Stimulated activated naive CD8-positive, alpha-beta T cell treated with anti-CD3 and anti-CD28 coated beads, Interleukin-15, amount 100 ng/mL, for 72 hours (primary cell): ENCODE measurements around the gene MINDY3.

Experiments used
- ATAC-seq: fragments of 150-1000 bp; cut with Tn5 transposase; 2 replicates; pipeline ENCODE4 v1.10.0; 2021; ENCODE audit warnings: mild to moderate bottlenecking, moderate library complexity
- DNase-seq, 2 donors: peaks; one replicate each; pipeline ENCODE4 v3.0.0; 2021 to 2022
- H3K27ac Mint-ChIP-seq, 2 donors: one replicate each; pipeline ENCODE4 v1.8.0; 2022; ENCODE audit warnings: mild to moderate bottlenecking in 2 of 2, mixed read lengths in 2 of 2, moderate library complexity in 2 of 2
- H3K27me3 Mint-ChIP-seq: one replicate; pipeline ENCODE4 v1.8.0; 2022; ENCODE audit warnings: mixed read lengths
- H3K4me1 Mint-ChIP-seq: one replicate; pipeline ENCODE4 v1.8.0; 2022; ENCODE audit warnings: mild to moderate bottlenecking, mixed read lengths
- H3K4me3 Mint-ChIP-seq, 2 donors: one replicate each; pipeline ENCODE4 v1.8.0; 2022; ENCODE audit warnings: mild to moderate bottlenecking in 2 of 2, mixed read lengths in 2 of 2, moderate library complexity in 1 of 2
- H3K9me3 Mint-ChIP-seq, 2 donors: one replicate each; pipeline ENCODE4 v1.8.0; 2022; ENCODE audit warnings: mixed read lengths in 2 of 2

Gene MINDY3

DNA sequence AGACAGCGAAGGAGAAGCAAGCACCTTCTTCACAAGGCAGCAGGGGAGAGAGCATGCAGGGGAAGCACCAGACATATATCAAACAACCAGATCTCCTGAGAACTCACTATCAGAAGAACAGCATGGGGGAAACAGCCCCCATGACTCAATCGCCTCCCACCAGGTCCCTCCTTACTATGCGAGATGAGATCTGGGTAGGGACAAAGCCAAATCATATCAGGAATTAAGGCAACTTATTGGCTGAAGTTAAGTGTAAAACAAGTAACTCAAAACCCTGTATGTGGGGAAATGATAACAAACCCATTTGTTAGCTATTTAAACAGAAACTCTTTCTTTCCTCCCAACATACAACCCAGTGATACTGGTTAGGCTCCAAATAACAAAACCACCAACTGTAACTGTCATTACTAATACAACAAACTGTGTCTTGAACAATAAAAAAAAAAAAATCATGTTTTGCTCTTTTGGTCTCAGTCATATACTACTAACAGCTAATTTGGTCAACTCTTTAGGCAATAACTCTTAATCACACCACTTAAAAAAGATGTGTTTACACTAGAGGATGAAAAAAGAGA, 57.8 kb downstream of the MINDY3 start:
- H3K27me3 Mint-ChIP-seq = no peaks in the 10 kb centered on the region
- DNase-seq (no peak), ATAC-seq (peak; percentile 67)
- peak overlapping the region in 1 of 2 donors; percentile 22 for H3K27ac Mint-ChIP-seq
- H3K9me3 Mint-ChIP-seq = peaks cover 0 to 8% of the 10 kb centered on the region in 2 donors
- peaks cover 6% of the 10 kb centered on the region for H3K4me1 Mint-ChIP-seq
- H3K4me3 Mint-ChIP-seq = no peak overlapping the region

DNA sequence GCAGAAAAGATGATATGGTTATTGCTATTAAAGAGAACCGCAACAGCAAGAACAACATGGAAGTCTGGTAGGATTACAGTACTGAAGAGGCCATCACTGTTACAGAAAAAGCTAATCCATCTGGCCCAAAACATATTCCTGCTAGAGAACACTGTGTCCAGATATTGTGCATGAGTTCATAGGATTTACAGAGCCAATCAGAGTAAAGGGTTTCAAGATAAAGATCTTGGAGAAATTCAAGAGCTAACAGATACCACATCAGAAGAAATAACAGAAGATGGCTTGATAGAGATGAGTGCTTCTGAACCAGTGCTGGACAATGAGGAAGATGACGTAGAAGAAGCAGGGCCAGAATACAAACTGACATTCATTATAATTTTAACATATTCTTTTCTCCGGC, 58.7 kb downstream of the MINDY3 start:
- Mint-ChIP-seq H3K9me3 (peaks cover 0 to 8% of the 10 kb centered on the region in 2 donors), H3K4me1 (peaks cover 6% of the 10 kb centered on the region), H3K4me3 (no peak overlapping the region), H3K27me3 (no peaks in the 10 kb centered on the region), H3K27ac (no peak overlapping the region)
- ATAC-seq (no peak), DNase-seq (no peak)

- DNase-seq = no peak
- Mint-ChIP-seq H3K27me3 (no peaks in the 10 kb centered on the region), H3K4me3 (no peak overlapping the region), H3K4me1 (peaks cover 6% of the 10 kb centered on the region), H3K27ac (no peak overlapping the region), H3K9me3 (peaks cover 0 to 8% of the 10 kb centered on the region in 2 donors)
- ATAC-seq = no peak
Measured at GRCh38 chr10:15801147-15801546, 59.2 kb downstream of the MINDY3 start.

GRCh38 chr10:15797346-15797745, 63.0 kb downstream of the MINDY3 start:
- no peak for ATAC-seq
- Mint-ChIP-seq H3K27me3 (no peaks in the 10 kb centered on the region), H3K9me3 (peaks cover 0 to 8% of the 10 kb centered on the region in 2 donors), H3K4me3 (no peak overlapping the region), H3K27ac (no peak overlapping the region), H3K4me1 (peaks cover 3% of the 10 kb centered on the region)
- no peak for DNase-seq

DNA sequence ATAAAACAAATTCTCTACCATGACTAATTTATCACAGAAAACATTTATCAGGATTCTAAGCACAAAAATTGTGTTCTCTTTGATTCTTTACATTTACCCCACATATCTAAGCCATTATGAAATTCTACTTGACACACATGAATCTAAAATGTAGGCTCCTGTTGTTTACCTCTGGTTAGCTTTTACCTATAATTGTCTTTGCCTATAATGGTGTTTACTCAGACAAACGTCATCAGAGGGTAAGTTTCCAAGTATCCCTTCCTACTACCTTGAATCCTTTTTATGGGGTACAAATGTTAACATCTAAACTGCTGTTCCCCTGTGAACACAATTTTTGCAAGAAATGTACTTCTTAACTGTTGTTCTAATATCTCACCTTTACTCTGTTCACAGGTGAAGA, 63.5 kb downstream of the MINDY3 start:
- Mint-ChIP-seq H3K4me1 (no peaks in the 10 kb centered on the region), H3K27ac (no peak overlapping the region), H3K27me3 (no peaks in the 10 kb centered on the region), H3K4me3 (no peak overlapping the region), H3K9me3 (peaks cover 0 to 5% of the 10 kb centered on the region in 2 donors)
- DNase-seq = no peak
- ATAC-seq = no peak

- DNase-seq (no peak), ATAC-seq (no peak)
- Mint-ChIP-seq H3K4me3 (no peak overlapping the region), H3K27me3 (no peaks in the 10 kb centered on the region), H3K4me1 (peaks cover 4% of the 10 kb centered on the region), H3K9me3 (no peaks in the 10 kb centered on the region), H3K27ac (no peak overlapping the region)
Measured at GRCh38 chr10:15796098-15796759, 64.1 kb downstream of the MINDY3 start.

DNA sequence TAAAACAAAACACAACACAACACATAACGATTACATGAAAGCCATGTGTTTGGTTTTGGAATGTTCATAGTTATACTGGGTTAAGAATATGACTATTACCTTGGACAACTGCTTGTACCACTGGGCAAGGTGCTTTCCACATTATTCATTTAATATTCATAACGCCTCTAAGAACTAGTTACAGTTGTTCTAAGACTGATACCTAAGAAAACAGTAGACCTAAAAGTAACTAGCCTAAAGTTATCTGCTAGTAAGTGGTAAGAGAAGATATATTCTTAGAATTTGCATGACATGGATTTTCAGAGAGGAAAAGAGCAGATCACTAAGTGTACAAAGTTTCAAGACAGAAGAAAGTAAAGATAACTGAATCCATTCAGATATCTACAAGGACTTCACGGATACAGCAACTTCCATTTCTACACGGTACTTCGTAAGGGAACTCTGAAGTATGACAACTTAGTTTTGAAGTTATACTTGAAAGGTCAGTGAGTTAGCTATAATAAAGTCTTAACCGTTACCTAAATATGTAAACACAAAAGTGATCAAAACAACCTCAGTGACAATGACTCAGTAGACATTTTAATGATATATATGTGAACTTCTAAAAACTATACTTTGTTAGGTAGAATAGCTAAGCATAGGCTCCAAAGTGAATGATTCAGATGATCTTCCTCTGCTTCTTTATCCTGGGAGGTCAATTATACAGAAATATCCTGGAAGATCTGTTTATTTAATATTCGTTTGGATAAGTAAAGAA, 65.1 kb downstream of the MINDY3 start:
- no peak for ATAC-seq
- no peak for DNase-seq
- peaks cover 7% of the 10 kb centered on the region for H3K4me1 Mint-ChIP-seq
- H3K9me3 Mint-ChIP-seq = no peaks in the 10 kb centered on the region
- H3K27me3 Mint-ChIP-seq = no peaks in the 10 kb centered on the region
- H3K27ac Mint-ChIP-seq = no peak overlapping the region
- no peak overlapping the region for H3K4me3 Mint-ChIP-seq

DNA sequence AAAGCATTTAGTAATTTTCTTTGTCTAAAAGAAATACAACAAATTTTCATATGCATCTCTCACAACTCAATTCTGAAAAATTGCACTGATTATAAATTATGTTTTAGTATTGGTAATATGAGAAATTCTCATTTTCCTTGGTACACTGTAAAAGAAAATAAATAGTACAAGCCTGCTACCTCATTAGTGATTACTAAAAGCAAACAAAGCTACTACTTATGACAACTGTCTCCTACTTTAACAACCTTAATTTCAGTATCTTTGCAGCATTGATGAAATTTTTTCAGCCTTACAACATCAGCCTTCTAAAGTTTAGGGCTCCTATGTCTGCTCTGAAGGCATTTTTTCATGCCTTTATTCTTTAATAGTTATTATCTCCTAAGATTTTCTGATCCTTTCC, 65.7 kb downstream of the MINDY3 start:
- H3K27me3 Mint-ChIP-seq = no peaks in the 10 kb centered on the region
- no peak overlapping the region for H3K27ac Mint-ChIP-seq
- no peak for DNase-seq
- no peaks in the 10 kb centered on the region for H3K9me3 Mint-ChIP-seq
- no peak overlapping the region for H3K4me3 Mint-ChIP-seq
- no peak for ATAC-seq
- peaks cover 7% of the 10 kb centered on the region for H3K4me1 Mint-ChIP-seq

DNA sequence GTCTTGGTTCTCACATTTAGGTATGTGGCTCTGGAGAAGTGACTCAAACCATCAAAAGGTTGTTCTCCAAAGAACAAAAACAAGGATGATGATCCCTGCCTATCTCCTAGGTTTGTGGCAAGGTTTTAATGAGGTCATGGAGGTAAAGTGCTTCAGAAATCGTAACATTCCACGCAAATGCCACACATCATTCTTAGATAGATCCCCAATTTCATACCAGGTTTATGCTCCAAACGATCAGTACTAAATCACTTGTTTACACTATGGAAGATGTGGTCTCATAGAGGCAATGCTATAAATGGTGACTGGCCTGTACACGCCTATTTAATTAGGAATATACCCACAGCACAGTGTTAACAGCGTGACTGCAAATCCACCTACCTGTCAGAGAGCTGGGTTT, 66.6 kb downstream of the MINDY3 start:
- H3K4me3 Mint-ChIP-seq = no peak overlapping the region
- peaks cover 7% of the 10 kb centered on the region for H3K4me1 Mint-ChIP-seq
- no peak for DNase-seq
- no peak overlapping the region for H3K27ac Mint-ChIP-seq
- no peaks in the 10 kb centered on the region for H3K9me3 Mint-ChIP-seq
- ATAC-seq = no peak
- no peaks in the 10 kb centered on the region for H3K27me3 Mint-ChIP-seq

DNA sequence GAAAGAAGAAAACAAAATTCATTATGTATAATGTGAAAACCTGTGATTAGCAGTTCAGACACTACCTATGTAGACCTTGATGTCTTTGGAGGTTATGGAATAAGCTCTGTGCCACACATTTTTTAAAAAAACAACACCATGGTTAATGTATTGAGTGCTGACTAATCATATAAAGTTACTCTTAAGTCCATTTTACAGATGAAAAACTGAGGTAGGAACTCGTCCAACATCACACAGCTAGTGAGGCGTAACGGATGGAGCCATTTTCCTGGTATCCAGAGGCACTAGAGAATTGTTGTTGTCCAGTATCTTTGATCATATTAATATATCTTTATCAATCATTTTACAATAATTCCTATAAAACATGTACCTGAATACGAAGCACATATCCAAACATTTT, 67.5 kb downstream of the MINDY3 start:
- Mint-ChIP-seq H3K4me3 (no peak overlapping the region), H3K4me1 (peaks cover 7% of the 10 kb centered on the region), H3K9me3 (no peaks in the 10 kb centered on the region), H3K27me3 (no peaks in the 10 kb centered on the region), H3K27ac (no peak overlapping the region)
- DNase-seq (no peak), ATAC-seq (no peak)

- H3K27ac Mint-ChIP-seq = peak overlapping the region in 1 of 2 donors; percentile 7
Measured at GRCh38 chr10:15791816-15792524, 68.3 kb downstream of the MINDY3 start.

DNA sequence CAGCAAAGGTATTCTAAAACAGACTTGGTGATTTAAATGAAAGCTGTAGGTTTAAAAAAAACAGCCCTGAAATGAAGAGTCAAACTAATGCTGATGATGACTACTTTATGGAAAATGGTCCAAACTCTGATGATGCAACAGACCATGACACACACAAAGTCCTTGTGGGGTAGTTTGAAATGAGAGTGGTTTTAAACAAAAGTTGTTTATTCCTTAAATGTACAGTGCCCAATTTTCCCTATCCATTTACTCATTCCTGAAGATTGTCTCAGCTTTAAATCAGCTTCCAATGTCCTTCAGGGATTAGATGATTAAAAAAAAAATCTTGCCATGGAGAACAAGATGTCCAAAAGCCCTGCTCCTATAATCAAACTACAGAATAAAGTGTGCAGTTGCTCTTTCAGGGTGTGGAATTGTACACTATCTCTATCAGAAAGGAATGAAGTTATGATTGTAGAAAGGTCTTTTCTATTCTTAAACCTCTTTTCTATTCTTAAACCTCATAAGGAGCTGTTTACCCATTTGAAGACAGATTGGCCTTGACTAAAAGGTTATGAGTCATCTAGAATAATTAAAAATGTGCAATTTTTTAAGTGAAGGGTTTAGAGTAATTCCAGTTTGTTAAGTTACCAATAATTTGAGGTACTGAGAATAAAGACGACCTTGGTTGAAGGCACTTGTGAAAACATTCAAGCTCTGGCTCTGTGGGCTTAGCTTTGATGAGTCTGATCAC, 70.3 kb downstream of the MINDY3 start:
- H3K9me3 Mint-ChIP-seq = no peaks in the 10 kb centered on the region
- no peaks in the 10 kb centered on the region for H3K27me3 Mint-ChIP-seq
- peak overlapping the region in 1 of 2 donors; percentile 8 for H3K27ac Mint-ChIP-seq
- no peak overlapping the region for H3K4me3 Mint-ChIP-seq
- no peak for DNase-seq
- ATAC-seq = no peak
- H3K4me1 Mint-ChIP-seq = peaks cover 7% of the 10 kb centered on the region

More at GRCh38 chr10:15791816-15792524, 68.3 kb downstream of the MINDY3 start:
- Mint-ChIP-seq H3K4me3 (no peak overlapping the region), H3K27me3 (no peaks in the 10 kb centered on the region), H3K4me1 (peaks cover 7% of the 10 kb centered on the region), H3K9me3 (no peaks in the 10 kb centered on the region)
- DNase-seq (no peak), ATAC-seq (no peak)

- Mint-ChIP-seq H3K4me3 (no peak overlapping the region), H3K27ac (no peak overlapping the region), H3K27me3 (no peaks in the 10 kb centered on the region), H3K9me3 (no peaks in the 10 kb centered on the region), H3K4me1 (peaks cover 7% of the 10 kb centered on the region)
- DNase-seq = no peak
- ATAC-seq = no peak
Measured at GRCh38 chr10:15787426-15787825, 72.9 kb downstream of the MINDY3 start.

DNA sequence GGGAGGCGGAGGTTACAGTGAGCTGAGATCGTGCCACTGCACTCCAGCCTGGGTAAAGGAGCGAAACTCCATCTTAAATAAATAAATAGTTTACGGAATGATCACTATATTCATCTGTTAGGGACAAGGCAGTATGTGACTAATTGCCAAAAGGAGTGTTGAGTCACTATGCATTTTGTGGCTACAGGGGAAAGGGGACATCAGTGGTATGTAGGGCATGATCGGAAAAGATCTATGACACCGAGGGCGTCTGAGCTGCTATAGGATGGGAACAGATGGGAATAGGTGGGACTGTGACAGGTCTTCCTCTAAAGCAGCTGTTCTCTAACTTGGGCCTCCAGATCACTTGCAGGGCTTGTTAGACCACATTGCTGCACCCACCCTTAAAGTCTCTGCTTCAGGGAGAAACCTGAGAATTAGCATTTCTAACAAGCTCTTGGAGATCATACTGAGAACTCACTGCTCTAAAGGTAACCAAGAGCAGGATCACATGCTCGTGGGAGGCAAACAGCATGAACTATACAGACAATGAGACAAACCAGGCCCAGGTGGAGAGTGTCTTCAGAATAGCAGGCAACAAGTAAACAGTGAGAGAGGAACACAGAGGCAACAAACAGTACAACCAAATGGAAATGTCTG, 75.5 kb downstream of the MINDY3 start:
- Mint-ChIP-seq H3K4me1 (no peaks in the 10 kb centered on the region), H3K9me3 (no peaks in the 10 kb centered on the region), H3K27ac (no peak overlapping the region), H3K27me3 (no peaks in the 10 kb centered on the region), H3K4me3 (no peak overlapping the region)
- ATAC-seq (no peak), DNase-seq (no peak)
